HL-60/S4 treated with phorbol 12-myristate 13-acetate at 8.2 ng/mL for 4 days and 3 days (cell line): ENCODE measurements around the gene CFAP54.
"Not testable (repeated sequence)": the region's sequence is repeated elsewhere in the genome, so short reads cannot be mapped to it uniquely, and the experiment has no call there.

Source experiments
- in situ Hi-C: fragments of 300-500 bp; cut with MboI; formaldehyde crosslinking; loops from 2 replicates; pipeline ENCODE4 v1.15.0; 2022; ENCODE audit warnings: low sequenced_read_pairs

Gene CFAP54, protein sequence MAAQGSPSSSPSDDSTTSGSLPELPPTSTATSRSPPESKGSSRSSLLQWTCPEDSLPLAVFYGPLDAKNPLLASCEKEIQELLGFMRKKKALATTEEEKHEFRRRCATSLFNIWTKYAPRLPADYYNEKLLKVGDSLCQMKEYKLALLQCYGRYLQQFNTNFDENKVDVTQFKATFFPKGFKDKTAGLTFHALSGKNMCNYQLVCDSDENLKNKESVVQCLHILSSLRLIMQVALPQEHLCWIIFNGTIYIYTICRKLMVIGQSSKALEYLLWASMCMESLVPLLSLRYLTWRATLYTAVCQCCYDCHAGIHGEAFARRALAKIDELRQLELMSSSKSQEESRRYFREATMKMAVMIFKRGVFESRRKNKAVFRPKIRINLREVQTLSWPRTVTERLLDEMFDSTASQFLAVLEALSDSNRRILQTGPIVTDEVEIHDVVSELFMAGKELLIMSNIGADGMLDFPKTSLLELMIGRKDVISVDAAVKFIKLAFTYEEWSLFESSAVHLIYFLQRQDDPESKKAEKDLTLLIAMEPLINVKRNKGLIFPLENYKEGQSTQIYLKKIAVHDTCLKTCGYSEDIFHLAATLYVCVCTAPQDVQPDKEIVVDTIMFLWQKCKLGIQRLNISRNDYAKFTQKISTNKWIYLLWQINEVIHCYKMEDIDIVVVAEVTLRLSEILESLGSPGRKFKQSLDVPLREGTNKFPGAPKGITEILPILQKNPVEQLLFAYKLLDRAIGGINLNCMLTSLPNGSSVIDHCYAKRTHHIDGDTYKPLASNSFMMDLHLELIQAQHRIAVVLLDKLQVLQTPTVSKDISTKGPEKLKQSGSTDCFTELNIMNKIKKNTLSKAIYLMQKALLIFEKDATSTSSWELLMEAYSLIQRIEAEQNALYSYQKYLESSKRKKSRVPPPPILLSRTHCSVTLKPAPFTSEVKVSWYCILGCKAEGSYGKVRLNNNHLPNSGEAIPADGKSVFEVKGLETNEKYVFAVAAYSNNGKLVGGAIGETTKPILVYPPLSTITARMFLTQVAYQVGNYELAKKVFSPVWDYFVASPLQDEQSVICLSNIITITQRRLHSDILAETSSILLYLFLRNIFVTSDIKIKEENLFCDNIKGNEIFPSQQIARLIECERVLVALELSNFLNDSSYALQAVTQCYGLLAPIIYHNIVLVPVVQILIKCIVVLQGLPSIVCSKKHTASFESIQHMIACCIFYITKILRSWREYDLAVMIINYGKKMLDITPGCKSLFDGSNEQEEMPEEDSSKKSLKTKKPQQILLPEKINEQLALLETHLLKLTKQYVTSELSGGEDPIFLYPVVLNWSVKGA (N-terminal part only)

DNA sequence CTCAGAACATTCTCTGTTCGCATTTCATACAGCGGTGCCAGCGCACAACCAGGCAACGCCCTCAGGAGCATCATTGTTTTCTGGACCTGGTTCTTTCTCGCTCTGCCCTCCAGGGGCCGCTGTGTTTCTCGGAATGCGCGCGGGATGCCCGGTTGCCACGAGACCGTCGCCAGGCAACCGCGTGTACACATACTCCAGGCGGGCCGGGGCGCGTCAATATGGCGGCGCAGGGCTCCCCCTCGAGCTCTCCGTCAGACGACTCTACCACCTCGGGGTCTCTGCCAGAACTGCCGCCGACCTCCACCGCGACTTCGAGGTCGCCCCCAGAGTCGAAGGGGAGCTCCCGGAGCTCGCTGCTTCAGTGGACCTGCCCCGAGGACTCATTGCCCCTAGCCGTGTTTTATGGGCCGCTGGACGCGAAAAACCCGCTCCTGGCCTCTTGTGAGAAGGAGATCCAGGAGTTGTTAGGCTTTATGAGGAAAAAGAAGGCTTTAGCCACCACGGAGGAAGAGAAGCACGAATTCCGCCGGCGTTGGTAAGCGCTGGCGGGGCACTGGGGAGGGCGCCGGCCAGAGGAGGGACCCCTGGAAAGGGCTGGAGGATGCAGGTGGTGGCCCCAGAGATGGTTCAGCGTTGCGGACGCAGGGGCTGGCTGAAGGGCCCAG is at the start of gene CFAP54:
TSS of gene CFAP54 (plus strand) at position 186 of the 665 bp plus-strand sequence. CDS start at position 219, 33 bp downstream.
- in situ Hi-C loops: no loop called here

DNA sequence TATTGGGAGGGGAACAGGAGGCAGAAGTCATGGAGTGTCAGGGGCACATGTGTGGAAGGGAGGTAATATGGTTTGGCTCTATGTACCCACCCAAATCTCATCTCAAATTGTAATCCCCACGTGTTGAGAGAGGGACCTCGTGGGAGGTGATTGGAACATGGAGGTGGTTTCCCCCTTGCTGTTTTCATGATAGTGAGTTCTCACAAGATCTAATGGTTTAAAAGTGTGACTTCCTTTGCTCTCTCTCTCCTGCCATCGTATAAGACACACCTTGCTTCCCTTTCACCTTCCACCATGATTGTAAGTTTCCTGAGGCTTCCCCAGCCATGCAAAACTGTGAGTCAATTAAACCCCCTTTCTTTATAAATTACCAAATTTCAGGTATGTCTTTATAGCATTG is 47.6 kb upstream of the CFAP54 start:
- in situ Hi-C loops: no loop called here

DNA sequence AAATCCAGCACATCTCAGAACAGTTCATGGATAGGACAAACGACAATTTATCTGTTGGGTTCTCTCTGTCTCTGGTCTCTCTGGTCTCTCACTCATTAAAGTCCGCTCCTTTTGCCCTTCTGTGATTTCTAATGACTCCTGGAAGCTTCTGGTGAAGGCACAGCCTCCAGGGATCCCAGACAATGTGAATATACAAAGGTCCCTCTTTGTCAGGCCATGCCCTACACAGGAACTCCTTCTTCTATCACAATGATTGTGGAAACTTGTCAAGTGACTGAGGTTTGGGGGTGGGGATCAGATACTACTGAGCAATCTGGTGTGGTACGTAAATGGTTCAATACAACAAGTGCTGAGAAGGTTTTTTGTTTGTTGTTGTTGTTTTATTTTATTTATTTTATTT is 46.5 kb upstream of the CFAP54 start:
- in situ Hi-C loops: no loop called here

DNA sequence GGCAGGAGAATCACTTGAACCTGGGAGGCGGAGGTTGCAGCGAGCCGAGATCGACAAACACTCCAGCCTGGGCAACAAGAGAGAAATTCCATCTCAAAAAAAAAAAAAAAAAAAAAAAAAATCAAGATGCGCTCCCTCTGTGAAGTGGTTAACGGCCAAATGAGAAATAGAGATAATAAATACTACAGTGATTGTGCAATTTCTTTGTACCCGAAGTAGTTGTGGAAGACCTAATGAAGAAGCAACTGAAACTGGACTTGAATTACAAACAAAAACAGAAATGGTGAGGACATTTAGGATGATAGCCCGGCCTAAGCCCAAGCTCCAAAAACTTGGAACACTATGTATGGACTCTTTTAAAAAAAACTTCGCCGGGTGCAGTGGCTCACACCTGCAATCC is 45.0 kb upstream of the CFAP54 start:
- in situ Hi-C loops: no loop called here

DNA sequence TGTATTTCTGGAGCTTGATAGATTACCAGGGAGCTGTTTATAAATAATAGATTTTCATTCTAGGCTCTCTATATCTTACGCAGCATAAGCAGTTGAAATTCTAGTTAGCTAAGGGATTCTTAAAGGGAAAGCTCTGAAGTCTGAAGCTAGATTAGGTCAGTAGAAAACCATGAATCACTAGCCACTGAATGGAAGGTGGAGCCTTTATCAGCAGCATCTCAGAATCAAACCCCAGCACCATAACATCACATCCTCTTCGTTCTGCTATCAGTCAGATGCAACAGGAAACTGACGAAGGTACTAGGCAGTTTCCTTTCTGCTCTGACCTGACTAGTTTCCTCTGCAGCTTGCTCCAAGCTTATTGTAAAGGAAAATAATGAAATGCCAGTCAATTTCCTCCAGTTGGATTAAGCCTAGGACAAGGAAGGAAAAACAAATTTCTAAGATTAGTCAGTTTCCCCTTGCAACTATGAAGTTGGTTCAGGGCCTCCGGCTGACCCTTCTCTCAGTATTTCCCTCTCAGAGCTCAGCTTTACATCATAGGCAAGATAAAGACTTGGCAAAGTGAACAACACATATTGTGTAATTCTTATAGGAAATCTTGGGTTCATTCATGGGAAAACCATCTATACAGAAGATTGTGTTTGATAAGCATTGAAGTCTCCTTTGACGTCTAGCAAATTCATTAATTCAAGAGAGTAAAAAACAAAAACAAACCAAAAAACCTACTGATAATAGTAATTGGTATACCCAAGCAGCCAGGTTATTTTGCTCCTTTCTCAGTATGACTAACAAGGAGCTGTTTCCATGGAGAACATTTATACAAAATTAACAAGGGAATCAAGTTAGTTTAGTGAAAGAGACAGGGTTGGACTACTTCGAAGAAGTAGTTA is 43.4 kb upstream of the CFAP54 start:
- in situ Hi-C loops: no loop called here

DNA sequence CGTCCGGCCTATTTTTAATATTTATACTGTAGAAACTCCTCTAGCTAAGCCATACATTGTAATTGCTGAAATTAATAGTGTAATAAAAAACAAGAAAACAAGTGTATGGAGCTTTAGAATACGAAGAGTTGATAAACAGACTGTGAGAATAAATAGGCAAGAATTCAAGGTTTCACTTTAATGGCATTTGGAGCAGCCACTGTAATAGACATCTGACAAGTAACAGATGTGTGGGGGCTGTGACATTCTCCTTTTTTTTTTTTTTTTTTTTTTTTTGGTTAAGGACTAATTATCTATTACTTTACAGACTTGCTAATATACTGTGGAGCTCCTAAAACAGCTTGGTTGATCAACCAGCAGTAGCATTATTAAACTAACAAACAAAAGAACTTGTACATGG is 42.1 kb upstream of the CFAP54 start:
- in situ Hi-C loops: no loop called here

DNA sequence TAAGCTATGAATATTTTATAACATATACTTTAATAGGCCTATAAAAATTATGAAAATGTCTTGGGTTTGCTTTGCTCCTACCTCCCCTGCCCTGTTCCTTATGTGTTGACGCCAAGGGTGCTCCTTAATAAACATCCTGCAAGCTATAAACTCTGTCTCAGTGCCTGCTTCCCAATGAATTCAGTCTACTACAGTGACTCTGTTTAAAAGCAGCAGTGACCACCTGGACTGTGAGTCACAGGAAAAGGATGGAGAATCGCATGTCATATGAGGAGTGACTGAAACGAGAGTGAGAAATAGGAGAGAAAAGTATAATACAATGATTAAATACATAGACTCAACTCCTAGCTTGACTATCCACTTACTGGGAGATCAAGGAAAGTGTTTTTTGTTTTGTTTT is 41.1 kb upstream of the CFAP54 start:
- in situ Hi-C loops: no loop called here

DNA sequence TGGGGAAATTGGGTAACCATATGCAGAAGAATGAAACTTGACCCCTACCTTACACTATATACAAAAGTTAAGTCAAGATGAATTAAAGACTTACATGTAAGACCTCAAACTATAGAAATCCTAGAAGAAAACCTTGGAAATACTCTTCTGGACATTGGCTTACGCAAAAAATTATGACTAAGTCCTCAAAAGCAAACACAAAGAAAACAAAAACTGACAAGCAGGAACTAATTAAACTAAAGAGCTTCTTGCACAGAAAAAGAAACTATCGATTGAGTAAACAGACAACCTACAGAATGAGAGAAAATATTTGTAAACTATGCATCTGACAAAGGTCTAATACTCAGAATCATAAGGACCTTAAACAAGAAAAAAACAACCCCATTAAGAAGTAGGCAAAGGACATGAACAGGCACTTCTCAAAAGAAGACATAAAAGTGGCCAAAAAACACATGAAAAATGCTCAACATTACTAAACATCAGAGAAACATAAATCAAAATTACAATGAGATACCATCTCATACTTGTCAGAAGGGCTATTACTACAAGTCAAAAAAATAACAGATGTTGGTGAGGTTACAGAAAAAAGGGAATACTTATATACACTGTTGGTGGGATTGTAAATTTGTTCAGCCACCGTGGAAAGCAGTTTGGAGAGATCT is 37.0 kb upstream of the CFAP54 start:
- in situ Hi-C loops: no loop called here

DNA sequence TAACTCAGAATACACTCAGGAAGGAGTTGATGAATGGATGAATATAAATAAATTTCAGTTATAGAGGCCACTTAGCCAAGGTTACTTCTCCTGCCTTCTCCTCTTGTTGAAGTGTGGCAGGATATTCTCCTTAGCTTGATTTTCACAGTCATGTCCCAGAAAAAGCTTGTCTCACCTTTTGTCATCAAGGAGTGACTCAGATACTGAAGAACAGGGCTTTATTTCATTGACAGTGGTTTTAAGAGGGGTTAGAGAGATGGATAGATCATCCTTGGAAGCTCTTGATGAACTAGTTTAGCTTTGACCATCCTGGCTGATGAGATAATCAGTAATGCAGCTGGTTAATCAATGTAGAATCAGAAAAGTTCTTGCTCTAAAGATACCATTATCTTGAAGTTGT is 35.0 kb upstream of the CFAP54 start:
- in situ Hi-C loops: no loop called here

DNA sequence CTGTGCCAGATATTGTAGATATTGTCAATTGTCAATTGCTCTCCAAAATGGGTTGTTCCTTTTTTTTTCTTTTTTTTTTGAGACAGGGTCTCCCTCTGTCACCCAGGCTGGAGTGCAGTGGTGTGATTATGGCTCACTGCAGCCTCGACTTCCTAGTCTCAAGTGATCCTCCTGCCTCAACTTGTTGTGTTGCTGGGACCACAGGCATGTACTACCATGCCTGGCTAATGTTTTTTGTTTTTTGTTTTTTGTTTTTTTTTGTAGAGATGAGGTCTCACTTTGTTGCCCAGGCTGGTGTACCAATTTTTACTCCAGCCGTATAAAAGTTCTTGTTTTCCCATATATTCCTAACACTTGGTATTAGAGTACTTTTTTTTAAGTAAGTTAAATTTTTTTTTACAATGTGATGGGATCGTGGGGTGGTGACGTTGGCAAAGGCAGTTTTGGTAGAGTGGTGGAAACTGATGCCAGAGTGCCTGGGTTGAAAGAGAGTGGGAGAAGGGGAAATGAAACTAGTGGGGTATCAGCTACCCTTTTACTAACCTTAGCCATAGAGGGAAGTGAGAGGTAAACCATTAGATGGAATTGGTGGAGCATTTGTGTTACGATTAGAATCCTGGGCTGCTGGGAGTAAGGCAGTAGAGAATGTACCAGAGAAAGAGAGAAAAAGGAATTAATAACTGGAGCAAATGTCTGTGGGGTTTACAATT is 33.0 kb upstream of the CFAP54 start:
- in situ Hi-C loops: no loop called here

DNA sequence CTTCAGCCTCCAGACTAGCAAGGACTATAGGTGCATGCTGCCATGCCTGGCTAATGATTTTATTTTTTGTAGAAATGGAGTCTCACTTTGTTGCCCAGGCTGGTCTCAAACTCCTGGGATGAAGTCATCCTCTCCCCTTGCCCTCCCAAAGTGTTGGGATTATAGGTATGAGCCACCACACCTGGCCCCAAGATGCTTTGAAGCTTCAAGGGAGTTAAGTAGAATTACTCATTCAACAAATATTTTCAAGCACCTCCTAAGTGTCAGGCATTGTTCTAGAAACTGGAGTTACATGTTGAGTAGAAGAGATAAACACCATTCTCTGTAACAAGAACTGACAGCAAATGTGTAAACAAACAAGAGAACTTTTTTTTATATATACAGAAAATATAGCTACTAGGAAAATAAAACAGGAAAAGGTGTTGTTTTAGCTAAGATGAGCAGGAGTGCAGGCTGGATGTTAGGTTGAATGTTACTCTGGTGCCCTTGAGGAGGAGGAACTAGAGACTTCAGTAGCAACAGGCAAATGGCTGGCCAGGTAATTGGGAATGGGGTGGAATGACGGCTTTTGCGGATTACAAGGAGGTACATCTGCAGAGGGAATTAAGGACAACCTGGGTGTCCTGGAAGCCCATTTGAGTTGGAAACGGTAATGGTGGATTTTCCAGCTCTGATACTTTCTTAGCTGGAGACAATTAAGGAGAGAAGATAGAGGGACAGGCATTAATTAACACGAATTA is 32.0 kb upstream of the CFAP54 start:
- in situ Hi-C loops: no loop called here

DNA sequence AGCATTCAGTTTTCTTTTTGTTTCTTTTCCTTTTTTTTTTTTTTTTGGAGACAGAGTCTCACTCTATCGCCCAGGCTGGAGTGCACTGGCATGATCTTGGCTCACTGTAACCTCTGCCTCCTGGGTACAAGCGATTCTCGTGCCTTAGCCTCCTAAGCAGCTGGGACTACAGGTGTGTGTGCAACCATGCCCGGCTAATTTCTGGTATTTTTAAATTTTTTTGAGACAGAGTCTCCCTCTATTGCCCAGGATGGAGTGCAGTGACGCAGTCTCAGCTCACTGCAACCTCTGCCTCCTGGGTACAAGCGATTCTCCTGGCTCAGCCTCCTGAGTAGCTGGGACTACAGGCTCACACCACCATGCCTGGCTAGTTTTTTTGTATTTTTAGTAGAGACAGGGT is 30.1 kb upstream of the CFAP54 start:
- in situ Hi-C loops: not testable (repeated sequence)

DNA sequence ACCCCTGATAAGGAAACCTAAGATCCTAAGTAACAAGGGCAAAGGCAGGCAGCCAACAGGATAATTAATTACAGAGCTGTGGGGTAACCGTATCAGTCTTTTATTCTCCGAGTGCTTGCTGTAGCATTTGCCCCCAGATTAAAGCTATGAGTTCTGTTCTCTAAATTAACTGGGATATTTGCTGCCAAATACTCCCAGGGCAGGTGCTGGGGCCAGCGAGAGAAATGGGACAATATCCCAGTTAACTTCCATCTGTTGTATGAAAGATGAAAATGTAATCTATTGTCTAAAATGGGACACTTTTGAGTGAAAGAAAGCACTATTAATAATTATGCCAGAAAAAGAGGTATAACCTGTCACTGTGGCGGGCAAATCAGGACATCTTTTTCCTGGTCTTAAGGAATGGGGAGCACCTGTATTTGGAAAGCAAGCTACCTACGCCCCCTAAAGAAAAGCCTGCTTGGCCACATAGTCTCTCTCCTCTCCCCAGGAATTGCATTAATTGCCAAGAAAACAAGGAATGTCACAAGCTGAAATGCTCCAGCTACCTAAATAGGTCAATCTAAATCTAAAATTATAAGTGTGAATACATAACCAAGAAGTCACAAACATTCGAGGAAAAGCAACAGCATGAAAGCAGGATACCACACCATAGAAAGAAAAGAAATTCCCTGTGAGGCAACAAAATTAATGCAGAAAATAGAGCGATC is 26.7 kb upstream of the CFAP54 start:
- in situ Hi-C loops: no loop called here

DNA sequence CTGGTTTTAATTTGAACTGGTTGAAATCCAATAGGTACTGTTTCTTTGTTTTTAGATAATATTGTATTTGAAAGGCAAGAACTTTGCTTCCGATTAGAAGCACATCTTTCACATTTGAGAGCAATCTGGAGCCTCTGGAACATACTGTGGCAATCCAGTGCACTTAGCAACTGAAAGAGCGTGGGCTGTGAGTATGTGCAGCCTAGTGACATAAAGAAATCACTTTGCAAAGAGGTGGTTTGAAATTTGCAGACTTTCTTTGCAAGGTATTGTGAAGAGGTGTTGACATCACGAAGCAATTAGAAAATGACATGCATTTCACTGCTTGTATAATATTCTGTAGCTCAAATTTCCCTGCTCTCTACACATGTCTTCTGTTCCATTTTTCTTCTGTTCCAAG is 23.5 kb upstream of the CFAP54 start:
- in situ Hi-C loops: no loop called here

DNA sequence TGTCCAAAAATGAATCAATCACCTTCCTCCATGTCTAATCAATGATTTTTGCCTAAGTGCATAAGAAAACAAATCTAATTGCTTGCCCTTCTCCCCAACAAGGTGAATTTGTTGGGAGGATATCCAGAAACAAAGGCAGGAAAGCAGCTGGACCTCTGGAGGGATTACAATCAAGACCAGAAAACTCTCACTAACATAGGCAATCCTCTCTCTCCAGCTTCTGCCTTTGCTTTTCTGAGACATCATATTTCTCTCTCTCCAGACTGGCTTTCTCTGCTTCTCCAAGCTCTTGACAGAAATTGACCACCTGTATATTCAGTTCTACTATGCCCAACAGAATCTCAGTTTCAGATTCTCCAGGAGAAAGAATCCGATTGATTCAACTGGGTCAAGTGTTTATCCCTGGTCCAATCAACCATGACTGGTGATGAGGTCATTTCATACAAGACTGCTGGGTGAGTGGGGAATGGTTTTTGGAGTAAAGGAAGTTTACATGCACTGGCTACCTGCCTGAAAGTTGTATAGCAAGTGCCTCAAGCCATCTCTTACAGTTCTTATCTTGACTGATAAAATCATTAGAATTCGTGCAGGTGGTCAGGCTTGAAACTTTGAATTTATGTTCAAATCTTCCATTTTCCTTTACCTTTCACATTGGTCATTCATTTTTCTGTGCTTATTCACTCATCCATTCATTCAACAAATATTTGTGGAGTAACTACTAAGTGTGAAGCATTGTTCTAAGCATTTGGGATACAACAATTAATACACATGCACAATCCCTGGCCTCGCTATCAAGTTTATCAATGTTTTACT is 22.2 kb upstream of the CFAP54 start:
- in situ Hi-C loops: no loop called here

DNA sequence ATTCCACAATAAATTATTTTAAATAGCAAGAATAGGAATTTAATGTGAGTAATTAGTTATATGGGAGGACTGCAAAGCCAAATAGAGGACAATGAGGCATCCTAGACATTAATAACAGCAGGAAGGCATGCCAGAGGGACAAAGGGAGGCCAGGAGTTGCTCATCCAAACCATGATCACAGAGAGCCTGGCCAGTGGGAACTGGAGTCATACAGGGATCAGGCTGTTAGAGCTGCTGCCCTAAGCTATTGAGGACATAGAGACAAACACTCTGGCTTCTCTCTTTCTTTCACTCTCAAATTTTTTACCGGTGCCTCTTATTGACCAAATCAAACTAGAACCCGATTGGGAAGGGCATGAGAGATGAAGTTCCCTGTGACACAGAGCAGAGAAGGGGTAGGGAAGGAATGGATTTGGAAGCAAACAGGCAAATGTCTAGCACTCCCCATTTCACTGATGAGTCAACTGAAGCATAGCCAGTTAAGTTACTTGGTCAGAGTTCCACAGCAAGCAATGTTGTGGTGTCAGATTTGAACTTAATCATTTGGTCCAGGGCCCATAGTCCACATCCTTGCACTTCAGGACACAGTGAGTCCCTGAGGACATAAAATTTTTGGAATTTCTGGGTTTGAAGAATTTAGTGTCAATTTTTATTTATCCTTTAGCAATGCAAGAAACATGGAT is 17.9 kb upstream of the CFAP54 start:
- in situ Hi-C loops: no loop called here
